Stimulated activated CD4-positive, alpha-beta T cell treated with anti-CD3 and anti-CD28 coated beads, Interleukin-12 subunit alpha, Interleukin-12 subunit beta, amount 100 ng/mL, for 4 hours (primary cell): ENCODE data around the gene LINC00305.

Experiments used
- DNase-seq: peaks from one replicate; pipeline ENCODE4 v3.0.0-alpha.2; 2020

Gene LINC00305

GRCh38 chr18:64111950-64112349 is 36.9 kb downstream of the LINC00305 start:
- no peak for DNase-seq

GRCh38 chr18:64110692-64111480 is 38.0 kb downstream of the LINC00305 start:
- DNase-seq, result no peak

GRCh38 chr18:64103986-64104385 is 44.9 kb downstream of the LINC00305 start:
- no peak for DNase-seq

GRCh38 chr18:64100116-64100922 is 48.6 kb downstream of the LINC00305 start:
- DNase-seq, result no peak

- no peak for DNase-seq
These were observed 49.6 kb downstream of the LINC00305 start for GRCh38 chr18:64099244-64099643.

- DNase-seq, result no peak
These were observed 51.4 kb downstream of the LINC00305 start for GRCh38 chr18:64097497-64097896.

GRCh38 chr18:64095056-64095455 is 53.8 kb downstream of the LINC00305 start:
- no peak for DNase-seq

- no peak for DNase-seq
These were observed 54.7 kb downstream of the LINC00305 start for GRCh38 chr18:64094210-64094609.

GRCh38 chr18:64091526-64091925 is 57.4 kb downstream of the LINC00305 start:
- no peak for DNase-seq

GRCh38 chr18:64090876-64091275 is 58.0 kb downstream of the LINC00305 start:
- no peak for DNase-seq

GRCh38 chr18:64083916-64084315 is 65.0 kb downstream of the LINC00305 start:
- DNase-seq, result no peak

GRCh38 chr18:64082513-64082912 is 66.4 kb downstream of the LINC00305 start:
- no peak for DNase-seq

- DNase-seq, result no peak
These were observed 66.8 kb downstream of the LINC00305 start for GRCh38 chr18:64082054-64082453.

GRCh38 chr18:64073971-64074370 is 74.9 kb downstream of the LINC00305 start:
- no peak for DNase-seq

GRCh38 chr18:64055019-64055418 is 93.9 kb downstream of the LINC00305 start:
- DNase-seq, result no peak

GRCh38 chr18:64053246-64053645 is 95.6 kb downstream of the LINC00305 start:
- DNase-seq, result no peak

GRCh38 chr18:64052772-64053171 is 96.1 kb downstream of the LINC00305 start:
- no peak for DNase-seq

- DNase-seq, result no peak
These were observed 104.3 kb downstream of the LINC00305 start for GRCh38 chr18:64044616-64045015.

- no peak for DNase-seq
These were observed 106.0 kb downstream of the LINC00305 start for GRCh38 chr18:64042728-64043358.

- DNase-seq, result no peak
These were observed 111.0 kb downstream of the LINC00305 start for GRCh38 chr18:64037812-64038414.

- DNase-seq, result no peak
These were observed 116.6 kb downstream of the LINC00305 start for GRCh38 chr18:64032312-64032711.

GRCh38 chr18:64031411-64031810 is 117.5 kb downstream of the LINC00305 start:
- DNase-seq, result no peak
